Measurements from ENCODE around the gene BCKDHA.
A peak's percentile ranks its signal among the peaks of the same experiment; 100 is the strongest.

BCKDHA gene

GRCh38 chr19:41397086-41398049, at the start of gene BCKDHA, which contains the start of gene EXOSC5:
BCKDHA (plus strand) TSS chr19:41397818; CDS start chr19:41397828, 10 bp downstream.
EXOSC5 (minus strand) TSS chr19:41397359; CDS start chr19:41397328, 31 bp downstream.
- Histone ChIP-seq H3K27me3 (replicated peaks) (no peaks in the 10 kb centered on the region), H3K36me3 (replicated peaks) (no peaks in the 10 kb centered on the region), H3K4me3 (ENCODE audit: low read depth, low read length) (peak within 1 kb of the TSS; percentile 84), H3K27ac (peak within 1 kb of the TSS; percentile 96)
- peak; percentile 100 for DNase-seq
- in situ Hi-C loops (cut with HindIII; ENCODE audit: low pct_ligation_motif_present, low sequenced_read_pairs): no loop called here
- no peak for TF ChIP-seq CTCF (IDR thresholded peaks at IDR 0.05; ENCODE audit: low read depth, low read length, missing control alignments)

- Histone ChIP-seq H3K4me3 (ENCODE audit: low read depth, low read length) (peak overlapping the region; percentile 89), H3K27ac (peak overlapping the region; percentile 68), H3K27me3 (replicated peaks) (no peaks in the 10 kb centered on the region), H3K36me3 (replicated peaks) (peaks cover 30% of the 10 kb centered on the region)
- DNase-seq: no peak
- TF ChIP-seq CTCF (IDR thresholded peaks at IDR 0.05; ENCODE audit: low read depth, low read length, missing control alignments): no peak
- in situ Hi-C loops (cut with HindIII; ENCODE audit: low pct_ligation_motif_present, low sequenced_read_pairs): no loop called here
These were observed 46.8 kb upstream of the BCKDHA start for GRCh38 chr19:41350735-41351338.

GRCh38 chr19:41351339-41352245, 46.0 kb upstream of the BCKDHA start:
- in situ Hi-C loops (cut with HindIII; ENCODE audit: low pct_ligation_motif_present, low sequenced_read_pairs): no loop called here
- Histone ChIP-seq H3K27ac (peak overlapping the region; percentile 68), H3K27me3 (replicated peaks) (no peaks in the 10 kb centered on the region), H3K4me3 (ENCODE audit: low read depth, low read length) (peak overlapping the region; percentile 89), H3K36me3 (replicated peaks) (peaks cover 22% of the 10 kb centered on the region)
- DNase-seq: peak; percentile 28
- TF ChIP-seq CTCF (IDR thresholded peaks at IDR 0.05; ENCODE audit: low read depth, low read length, missing control alignments): no peak

- TF ChIP-seq CTCF (IDR thresholded peaks at IDR 0.05; ENCODE audit: low read depth, low read length, missing control alignments): no peak
- in situ Hi-C loops (cut with HindIII; ENCODE audit: low pct_ligation_motif_present, low sequenced_read_pairs): no loop called here
- H3K36me3 ChIP-seq (replicated peaks): peaks cover 16% of the 10 kb centered on the region
- DNase-seq: no peak
- no peaks in the 10 kb centered on the region for H3K27me3 ChIP-seq (replicated peaks)
- H3K27ac ChIP-seq: peak overlapping the region; percentile 68
- H3K4me3 ChIP-seq (ENCODE audit: low read depth, low read length): peak overlapping the region; percentile 89
These were observed 45.4 kb upstream of the BCKDHA start for GRCh38 chr19:41352279-41352608.

GRCh38 chr19:41352609-41353465, 44.8 kb upstream of the BCKDHA start:
- no peaks in the 10 kb centered on the region for H3K27me3 ChIP-seq (replicated peaks)
- peaks cover 11% of the 10 kb centered on the region for H3K36me3 ChIP-seq (replicated peaks)
- peak; percentile 17 for DNase-seq
- peak overlapping the region; percentile 89 for H3K4me3 ChIP-seq (ENCODE audit: low read depth, low read length)
- H3K27ac ChIP-seq: peak overlapping the region; percentile 68
- peak; percentile 77 for TF ChIP-seq CTCF (IDR thresholded peaks at IDR 0.05; ENCODE audit: low read depth, low read length, missing control alignments)
- in situ Hi-C loops (cut with HindIII; ENCODE audit: low pct_ligation_motif_present, low sequenced_read_pairs): no loop called here

Data from brain microvascular endothelial cell (primary cell).